Left colon (tissue), 2 donors: ENCODE measurements around the gene JUP. TPM values are rescaled to one million over a fixed set of nuclear protein-coding genes. Genes with fewer than 3 reads are reported as not detected.

Experiments used
- ATAC-seq: fragments of 200-7000 bp; cut with Tn5 transposase; one replicate; pipeline ENCODE4 v1.9.1; 2020; ENCODE audit warnings: mild to moderate bottlenecking, moderate library complexity
- DNase-seq, 2 donors: peaks; one replicate each; pipeline ENCODE4 v3.0.0-alpha.2; 2020
- intact Hi-C, 2 donors: fragments of 100-400 bp; cut with DNase I in 1 of 2; cut with micrococcal nuclease in 1 of 2; formaldehyde crosslinking; loops; one replicate each; pipeline versions ENCODE4 v1.11.2 to v1.14.0; 2022; cut with DNase I, micrococcal nuclease
- total RNA-seq, 2 donors: library from RNA; stranded (reverse); fragmentation: NEBNext Ultra II Directional; extraction: Animal tissue kit (Norgen Biotek cat#: 25700); gene quantifications; one replicate each; pipeline ENCODE4 v1.2.1, GENCODE V29; 2021
- donor health status: DM: no; HTN: no; CAD: no.
- donor health status: DM: yes; HTN: yes; CAD: no.

JUP gene
- total RNA-seq, 2 donors from 2014 or later = 343 to 345 TPM

- intact Hi-C loops = no loop called here
- no peak for ATAC-seq
- no peak for DNase-seq
Measured at GRCh38 chr17:41705271-41705991, 81.1 kb downstream of the JUP start.

Other genes with a start within 250 kb of the JUP start
- gene KRT9, start 214.7 kb downstream of the JUP start, total RNA-seq = not detected
- gene KRT14, start 199.8 kb downstream of the JUP start, total RNA-seq = under 1 TPM; 0.25 to 0.40 TPM
- gene KRT16, start 173.9 kb downstream of the JUP start, total RNA-seq = not detected
- under 1 TPM in 1 of 2 donors, not detected in 1; 0.70 TPM for gene KRT17, start 162.1 kb downstream of the JUP start, total RNA-seq
- gene EIF1, start 97.8 kb downstream of the JUP start, total RNA-seq = 100 to 1,000 TPM; 596 to 603 TPM
- not detected for gene GAST, start 74.4 kb downstream of the JUP start, total RNA-seq
- under 1 TPM; 0.42 to 0.73 TPM for gene HAP1, start 52.1 kb downstream of the JUP start, total RNA-seq
- 10 to 100 TPM; 10.7 to 15.3 TPM for gene P3H4, start 25.2 kb upstream of the JUP start, total RNA-seq
- gene FKBP10, start 26.3 kb upstream of the JUP start, total RNA-seq = 10 to 100 TPM in 1 of 2 donors, 1 to 10 TPM in 1; 4.2 to 10.8 TPM
- 10 to 100 TPM; 16.0 to 18.8 TPM for gene NT5C3B, start 49.5 kb upstream of the JUP start, total RNA-seq
- gene KLHL10, start 51.1 kb upstream of the JUP start, total RNA-seq = not detected
- gene KLHL11, start 78.7 kb upstream of the JUP start, total RNA-seq = 1 to 10 TPM; 6.5 to 8.9 TPM
- 100 to 1,000 TPM in 1 of 2 donors, 10 to 100 TPM in 1; 88.2 to 125 TPM for gene ACLY, start 132.2 kb upstream of the JUP start, total RNA-seq
- under 1 TPM; 0.12 to 0.20 TPM for gene ODAD4, start 143.9 kb upstream of the JUP start, total RNA-seq
- 10 to 100 TPM; 45.6 to 53.6 TPM for gene CNP, start 180.1 kb upstream of the JUP start, total RNA-seq
- gene DNAJC7, start 230.7 kb upstream of the JUP start, total RNA-seq = 10 to 100 TPM; 76.5 to 84.6 TPM
- 10 to 100 TPM; 29.4 to 31.9 TPM for gene NKIRAS2, start 233.4 kb upstream of the JUP start, total RNA-seq